IMR-90 (cell line): ENCODE measurements around the gene VAV1. TPM values are rescaled to one million over a fixed set of nuclear protein-coding genes. Genes with fewer than 3 reads are reported as not detected.

Experiments used
- ATAC-seq: fragments of 200-7000 bp; cut with Tn5 transposase; 2 replicates; pipeline ENCODE4 v1.9.1; 2020; ENCODE audit warnings: low read depth, mild to moderate bottlenecking, moderate library complexity
- BruUV-seq: library from RNA; stranded (reverse); fragments of 400-500 nt; replicated peaks from 2 replicates; lab custom pipeline; 2021; lab: Mats Ljungman, UMichigan
- CTCF ChIA-PET: fragments of 300-600 bp; formaldehyde crosslinking; extraction: SDS; loops from one replicate; lab custom pipeline; 2021; ENCODE audit warnings: antibody characterized with exemption; lab: Yijun Ruan, JAX
- POLR2A ChIA-PET: fragments of 300-600 bp; sonication (Branson Sonifier 250); formaldehyde crosslinking; loops from one replicate; lab custom pipeline; 2022; ENCODE audit warnings: antibody characterized with exemption; ENCODE audit not compliant: unreplicated experiment; lab: Charles Lee
- DNase-seq: peaks from one replicate; pipeline ENCODE4 v3.0.0; 2013
- H2AFZ ChIP-seq: replicated peaks from 2 replicates; pipeline ENCODE3; 2013; ENCODE audit warnings: low read length, mild to moderate bottlenecking; ENCODE audit not compliant: poor library complexity
- H2AK5ac ChIP-seq: 2 replicates; pipeline ENCODE4 v1.6.1; 2013; ENCODE audit warnings: low read depth, low read length, inconsistent platforms
- H2AK9ac ChIP-seq: replicated peaks from 2 replicates; pipeline ENCODE3; 2013; ENCODE audit warnings: mild to moderate bottlenecking, low read depth, low read length, moderate library complexity; ENCODE audit not compliant: poor library complexity
- H2BK120ac ChIP-seq: 2 replicates; pipeline ENCODE4 v1.6.1; 2013; ENCODE audit warnings: low read depth, low read length, inconsistent platforms
- H2BK15ac ChIP-seq: 3 replicates; pipeline ENCODE4 v1.6.1; 2013; ENCODE audit warnings: low read depth, low read length, inconsistent platforms
- H2BK20ac ChIP-seq: 2 replicates; pipeline ENCODE4 v1.6.1; 2013; ENCODE audit warnings: low read depth, mild to moderate bottlenecking, inconsistent platforms, low read length, moderate library complexity
- H2BK5ac ChIP-seq: 2 replicates; pipeline ENCODE4 v1.6.1; 2013; ENCODE audit warnings: mild to moderate bottlenecking, low read depth, low read length, inconsistent platforms; ENCODE audit not compliant: poor library complexity, severe bottlenecking
- H3K14ac ChIP-seq: replicated peaks from 2 replicates; pipeline ENCODE4 v1.6.1; 2013; ENCODE audit warnings: low read depth, low read length, inconsistent platforms
- H3K18ac ChIP-seq: 2 replicates; pipeline ENCODE4 v1.6.1; 2013; ENCODE audit warnings: low read depth, low read length, control low read depth
- H3K23ac ChIP-seq: 2 replicates; pipeline ENCODE4 v1.6.1; 2013; ENCODE audit warnings: low read depth, low read length, inconsistent platforms
- H3K27ac ChIP-seq: 2 replicates; pipeline ENCODE4 v1.5.1; 2013; ENCODE audit warnings: mild to moderate bottlenecking, control low read depth, low read length; ENCODE audit not compliant: insufficient read depth
- H3K27me3 ChIP-seq: 2 replicates; pipeline ENCODE4 v1.6.1; 2013; ENCODE audit warnings: low read length; ENCODE audit not compliant: control insufficient read depth, insufficient read depth
- H3K36me3 ChIP-seq: 2 replicates; pipeline ENCODE4 v1.6.1; 2013; ENCODE audit warnings: low read length, mixed read lengths; ENCODE audit not compliant: control insufficient read depth, insufficient read depth
- H3K4ac ChIP-seq: 2 replicates; pipeline ENCODE4 v1.6.1; 2013; ENCODE audit warnings: low read depth, low read length, inconsistent platforms
- H3K4me1 ChIP-seq: 2 replicates; pipeline ENCODE4 v1.6.1; 2013; ENCODE audit warnings: low read length, mixed read lengths; ENCODE audit not compliant: control insufficient read depth, insufficient read depth
- H3K4me2 ChIP-seq: 2 replicates; pipeline ENCODE4 v1.6.1; 2013; ENCODE audit warnings: low read depth, mild to moderate bottlenecking, control low read depth, low read length, moderate library complexity
- H3K4me3 ChIP-seq: 2 replicates; pipeline ENCODE4 v1.5.1; 2013; ENCODE audit warnings: low read depth, mild to moderate bottlenecking, control low read depth, low read length, moderate library complexity; ENCODE audit not compliant: insufficient read depth
- H3K56ac ChIP-seq: 2 replicates; pipeline ENCODE4 v1.6.1; 2013; ENCODE audit warnings: low read length, inconsistent platforms; ENCODE audit not compliant: insufficient read depth; ENCODE audit errors: extremely low read depth
- H3K79me1 ChIP-seq, 2 experiments: 2 replicates each; pipeline ENCODE4 v1.6.1; 2013; ENCODE audit warnings: low read length in 2 of 2, inconsistent platforms in 1 of 2, low read depth in 1 of 2
- H3K9ac ChIP-seq: 2 replicates; pipeline ENCODE4 v1.6.1; 2013; ENCODE audit warnings: low read depth, low read length, control low read depth
- H3K9me1 ChIP-seq: 2 replicates; pipeline ENCODE4 v1.6.1; 2013; ENCODE audit warnings: low read length, inconsistent platforms; ENCODE audit not compliant: insufficient read depth
- H3K9me3 ChIP-seq: 2 replicates; pipeline ENCODE4 v1.6.1; 2013; ENCODE audit warnings: low read length; ENCODE audit not compliant: control insufficient read depth, insufficient read depth
- H4K20me1 ChIP-seq: 2 replicates; pipeline ENCODE4 v1.6.1; 2013; ENCODE audit warnings: low read length, inconsistent platforms; ENCODE audit not compliant: insufficient read depth
- H4K5ac ChIP-seq: 2 replicates; pipeline ENCODE4 v1.6.1; 2013; ENCODE audit warnings: mild to moderate bottlenecking, low read depth, low read length, control low read depth
- H4K8ac ChIP-seq, 2 experiments: 2 replicates each; pipeline ENCODE4 v1.6.1; 2013; ENCODE audit warnings: low read depth in 2 of 2, low read length in 2 of 2, control low read depth in 1 of 2, inconsistent platforms in 1 of 2
- H4K91ac ChIP-seq: 2 replicates; pipeline ENCODE4 v1.6.1; 2013; ENCODE audit warnings: low read depth, low read length, inconsistent platforms; ENCODE audit not compliant: insufficient read depth
- BHLHE40 ChIP-seq: fragments of 150-350 bp; IDR thresholded peaks from 2 replicates; pipeline ENCODE4 v1.6.1; 2016; ENCODE audit warnings: mild to moderate bottlenecking, low read depth, low read length
- MAFK ChIP-seq: IDR thresholded peaks from 2 replicates; pipeline ENCODE4 v1.6.1; 2012; ENCODE audit warnings: low read depth, low read length, improper control_type of control experiment
- MAZ ChIP-seq: IDR thresholded peaks from 2 replicates; pipeline ENCODE4 v1.6.1; 2012; ENCODE audit warnings: low read depth, mild to moderate bottlenecking, low read length, improper control_type of control experiment, moderate library complexity, borderline replicate concordance
- MXI1 ChIP-seq: IDR thresholded peaks from 2 replicates; pipeline ENCODE4 v1.6.1; 2012; ENCODE audit warnings: low read depth, mild to moderate bottlenecking, low read length, moderate library complexity, borderline replicate concordance
- RFX5 ChIP-seq: IDR thresholded peaks from 2 replicates; pipeline ENCODE4 v1.8.0; 2012; ENCODE audit warnings: low read depth, mild to moderate bottlenecking, low read length, moderate library complexity
- SMC3 ChIP-seq: fragments of 150-350 bp; IDR thresholded peaks from 2 replicates; pipeline ENCODE4 v1.6.1; 2016; ENCODE audit warnings: low read depth, mild to moderate bottlenecking, antibody characterized with exemption, low read length, moderate library complexity
- WGBS, 2 experiments: methylation state at CpG; one replicate each; pipeline versions ENCODE4 v1.1.5 to v1.1.7; 2013; ENCODE audit warnings: missing lambda C conversion rate in 2 of 2; ENCODE audit not compliant: insufficient read length in 1 of 2; ENCODE audit errors: extremely low coverage in 2 of 2; 5-methylcytosine and 5-hydroxymethylcytosine counted together
- dilution Hi-C: fragments of 300-500 bp; cut with HindIII; formaldehyde crosslinking; loops from one replicate; pipeline ENCODE4 v1.14.3; 2018; ENCODE audit warnings: low sequenced_read_pairs; ENCODE audit not compliant: unreplicated experiment
- in situ Hi-C: fragments of 300-500 bp; cut with MboI; formaldehyde crosslinking; loops from 3 replicates; pipeline ENCODE4 v1.14.3; 2019; ENCODE audit warnings: low sequenced_read_pairs, inconsistent platforms, mixed read lengths
- intact Hi-C: fragments of 100-400 bp; cut with micrococcal nuclease; formaldehyde crosslinking; loops from 2 replicates; pipeline ENCODE4 v1.10.0; 2022
- polyA plus RNA-seq, 3 experiments: library from polyadenylated mRNA; depleted of rRNA; stranded (reverse); fragments of >200 nt; gene quantifications; 2 replicates each; pipeline ENCODE4 v1.2.3, GENCODE V29; 2012; ENCODE audit warnings: low replicate concordance in 1 of 3
- total RNA-seq: library from RNA; depleted of rRNA; stranded (reverse); fragments of >200 nt; gene quantifications from 2 replicates; pipeline ENCODE4 v1.2.3, GENCODE V29; 2012

VAV1 gene
- total and polyA plus RNA-seq, 2 of the 4 experiments (the other 2 are of a cell fraction) = not detected

GRCh38 chr19:6835501-6835900, 63.0 kb downstream of the VAV1 start:
- H2BK20ac ChIP-seq = no peak overlapping the region
- no peak for DNase-seq
- peaks cover 14% of the 10 kb centered on the region for H3K9me3 ChIP-seq
- TF ChIP-seq BHLHE40 (no peak), SMC3 (no peak), MAZ (no peak), RFX5 (no peak), MAFK (no peak), MXI1 (no peak)
- no peak overlapping the region for H2BK5ac ChIP-seq
- no peak overlapping the region for H4K8ac ChIP-seq
- no peak overlapping the region for H3K18ac ChIP-seq
- intact Hi-C loops = no loop called here
- CTCF ChIA-PET = no interaction called here
- no peak overlapping the region for H3K4me3 ChIP-seq
- BruUV-seq = no TSS peak
- H3K14ac ChIP-seq = no peak overlapping the region
- no peak overlapping the region for H2BK120ac ChIP-seq
- H2BK15ac ChIP-seq = no peak overlapping the region
- H4K5ac ChIP-seq = no peak overlapping the region
- H2AK9ac ChIP-seq = no peak overlapping the region
- POLR2A ChIA-PET = no interaction called here
- dilution Hi-C loops = no loop called here
- H3K56ac ChIP-seq = no peak overlapping the region
- no peaks in the 10 kb centered on the region for H4K20me1 ChIP-seq
- H2AK5ac ChIP-seq = no peak overlapping the region
- H3K4me1 ChIP-seq = no peaks in the 10 kb centered on the region
- H2AFZ ChIP-seq = no peak overlapping the region
- no peaks in the 10 kb centered on the region for H3K9me1 ChIP-seq
- H3K4me2 ChIP-seq = no peak overlapping the region
- in situ Hi-C loops = no loop called here
- H3K27me3 ChIP-seq = no peaks in the 10 kb centered on the region
- no peak overlapping the region for H3K9ac ChIP-seq
- no CpG with 5 or more reads among the region's 3 CpGs for WGBS, 2 experiments
- H4K91ac ChIP-seq = no peak overlapping the region
- H3K36me3 ChIP-seq = no peaks in the 10 kb centered on the region
- H3K79me1 ChIP-seq = no peaks in the 10 kb centered on the region
- no peak overlapping the region for H3K4ac ChIP-seq
- ATAC-seq = no peak
- H3K23ac ChIP-seq = no peak overlapping the region
- H3K27ac ChIP-seq = no peak overlapping the region
